Hepatocyte (in vitro differentiated cells): ENCODE data around the gene SBNO1.

Experiments used
- EZH2 ChIP-seq: fragments of 200-600 bp; sonication (generic); IDR thresholded peaks from 2 replicates; pipeline ENCODE4 v1.6.1; 2016; ENCODE audit warnings: antibody characterized with exemption, mild to moderate bottlenecking, borderline replicate concordance
- TF ChIP-seq, protein P1 (sequence below): fragments of 200-600 bp; sonication (generic); IDR thresholded peaks from 2 replicates; pipeline ENCODE4 v1.5.1; 2016; ENCODE audit warnings: antibody characterized with exemption, mild to moderate bottlenecking; ENCODE audit not compliant: poor library complexity

- TF ChIP-seq, protein P1, sequence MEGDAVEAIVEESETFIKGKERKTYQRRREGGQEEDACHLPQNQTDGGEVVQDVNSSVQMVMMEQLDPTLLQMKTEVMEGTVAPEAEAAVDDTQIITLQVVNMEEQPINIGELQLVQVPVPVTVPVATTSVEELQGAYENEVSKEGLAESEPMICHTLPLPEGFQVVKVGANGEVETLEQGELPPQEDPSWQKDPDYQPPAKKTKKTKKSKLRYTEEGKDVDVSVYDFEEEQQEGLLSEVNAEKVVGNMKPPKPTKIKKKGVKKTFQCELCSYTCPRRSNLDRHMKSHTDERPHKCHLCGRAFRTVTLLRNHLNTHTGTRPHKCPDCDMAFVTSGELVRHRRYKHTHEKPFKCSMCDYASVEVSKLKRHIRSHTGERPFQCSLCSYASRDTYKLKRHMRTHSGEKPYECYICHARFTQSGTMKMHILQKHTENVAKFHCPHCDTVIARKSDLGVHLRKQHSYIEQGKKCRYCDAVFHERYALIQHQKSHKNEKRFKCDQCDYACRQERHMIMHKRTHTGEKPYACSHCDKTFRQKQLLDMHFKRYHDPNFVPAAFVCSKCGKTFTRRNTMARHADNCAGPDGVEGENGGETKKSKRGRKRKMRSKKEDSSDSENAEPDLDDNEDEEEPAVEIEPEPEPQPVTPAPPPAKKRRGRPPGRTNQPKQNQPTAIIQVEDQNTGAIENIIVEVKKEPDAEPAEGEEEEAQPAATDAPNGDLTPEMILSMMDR, result no peak
- no peak for TF ChIP-seq EZH2
These were observed 45.4 kb upstream of the SBNO1 start for GRCh38 chr12:123410041-123410412.
